ENCODE data around the gene WDR45.

GRCh38 chrX:49103637-49104036, 23.9 kb upstream of the WDR45 start:
- no peak for TF ChIP-seq GABPA (IDR thresholded peaks at IDR 0.05; ENCODE audit: low read depth)
- TF ChIP-seq CTCF (IDR thresholded peaks at IDR 0.05; ENCODE audit: insufficient read depth, low read length) = no peak
- no peak for TF ChIP-seq POLR2AphosphoS5 (IDR thresholded peaks at IDR 0.05; ENCODE audit: low read depth)
- TF ChIP-seq REST (IDR thresholded peaks at IDR 0.05; ENCODE audit: insufficient replicate concordance, low read depth) = no peak
- TF ChIP-seq SPI1 (IDR thresholded peaks at IDR 0.05; ENCODE audit: borderline replicate concordance, low read depth) = no peak

Measured in HL-60 (cell line).